CD4-positive, CD25-positive, alpha-beta regulatory T cell (primary cell): ENCODE results near the gene CTLA4. TPM values are rescaled to one million over a fixed set of nuclear protein-coding genes. Genes with fewer than 3 reads are reported as not detected.

ENCODE experiments used
- ATAC-seq, 2 donors: fragments of 150-1000 bp; cut with Tn5 transposase; one replicate each; pipeline ENCODE4 v1.10.0; 2021; ENCODE audit warnings: low read depth in 2 of 2, moderate number of reproducible peaks in 2 of 2, moderate library complexity in 1 of 2
- DNase-seq, 3 donors: peaks; one replicate each; pipeline versions ENCODE4 v3.0.0 to v3.0.0-alpha.2; 2012 to 2022; ENCODE audit warnings: mixed read lengths in 1 of 3
- H3K27ac ChIP-seq: one replicate; pipeline ENCODE4 v1.7.0; 2013; ENCODE audit warnings: mild to moderate bottlenecking, low read length; ENCODE audit not compliant: insufficient read depth, poor library complexity, severe bottlenecking
- H3K27me3 ChIP-seq: one replicate; pipeline ENCODE4 v1.7.0; 2013; ENCODE audit warnings: low read length; ENCODE audit not compliant: control insufficient read depth, insufficient read depth
- H3K36me3 ChIP-seq: one replicate; pipeline ENCODE4 v1.7.0; 2013; ENCODE audit warnings: mild to moderate bottlenecking, low read length, moderate library complexity; ENCODE audit not compliant: control insufficient read depth, insufficient read depth
- H3K4me1 ChIP-seq: 2 replicates; pipeline ENCODE4 v1.7.0; 2013; ENCODE audit warnings: mild to moderate bottlenecking, low read length; ENCODE audit not compliant: insufficient read depth, control insufficient read depth, poor library complexity, severe bottlenecking
- H3K4me3 ChIP-seq: one replicate; pipeline ENCODE4 v1.7.0; 2013; ENCODE audit warnings: low read depth, mild to moderate bottlenecking, low read length, moderate library complexity
- H3K9me3 ChIP-seq, 2 experiments: 1 replicate in 1 of 2; 2 replicates in 1 of 2; pipeline ENCODE4 v1.7.0; 2013; ENCODE audit warnings: low read length in 2 of 2, mild to moderate bottlenecking in 1 of 2, moderate library complexity in 1 of 2; ENCODE audit not compliant: control insufficient read depth in 2 of 2
- H3K27ac Mint-ChIP-seq, 3 donors: one replicate each; pipeline ENCODE4 v1.8.0; 2020 to 2022; ENCODE audit warnings: mild to moderate bottlenecking in 3 of 3, mixed read lengths in 3 of 3, moderate library complexity in 2 of 3
- H3K27me3 Mint-ChIP-seq: one replicate; pipeline ENCODE4 v1.8.0; 2022; ENCODE audit warnings: mild to moderate bottlenecking, mixed read lengths
- H3K36me3 Mint-ChIP-seq: one replicate; pipeline ENCODE4 v1.8.0; 2020; ENCODE audit warnings: mixed read lengths
- H3K4me1 Mint-ChIP-seq, 4 donors: one replicate each; pipeline ENCODE4 v1.8.0; 2020 to 2022; ENCODE audit warnings: mixed read lengths in 4 of 4, mild to moderate bottlenecking in 1 of 4
- H3K4me3 Mint-ChIP-seq, 4 donors: one replicate each; pipeline ENCODE4 v1.8.0; 2020 to 2022; ENCODE audit warnings: mild to moderate bottlenecking in 4 of 4, mixed read lengths in 4 of 4, moderate library complexity in 3 of 4
- H3K9me3 Mint-ChIP-seq, 7 donors: one replicate each; pipeline ENCODE4 v1.8.0; 2020 to 2022; ENCODE audit warnings: mixed read lengths in 7 of 7, mild to moderate bottlenecking in 3 of 7, moderate library complexity in 2 of 7
- polyA plus RNA-seq, 4 donors: library from polyadenylated mRNA; unstranded; fragments of 300-500 nt; fragmentation: Illumina TruSeq; gene quantifications; one replicate each; pipeline ENCODE4 v1.2.3, GENCODE V29; 2021
- total RNA-seq: library from RNA; stranded (reverse); gene quantifications from one replicate; pipeline ENCODE4 v1.2.3, GENCODE V29; 2022

The CTLA4 gene
- total and polyA plus RNA-seq, 5 donors from 2014 or later = 52.1 to 459 (median 56.9) TPM

GRCh38 chr2:203871371-203871983 is 3.9 kb downstream of the CTLA4 start:
- H3K4me3 ChIP-seq = peak overlapping the region; percentile 99
- DNase-seq = peak; percentile 36 to 94 (median 74)
- peaks cover 70% of the 10 kb centered on the region for H3K4me1 ChIP-seq
- peak overlapping the region; percentile 99 for H3K27ac Mint-ChIP-seq
- H3K36me3 ChIP-seq = peaks cover 55% of the 10 kb centered on the region
- no peaks in the 10 kb centered on the region for H3K27me3 ChIP-seq
- peaks cover 0 to 9% (median 0%) of the 10 kb centered on the region in 7 donors for H3K9me3 Mint-ChIP-seq
- H3K27me3 Mint-ChIP-seq = no peaks in the 10 kb centered on the region
- peak overlapping the region; percentile 96 to 100 (median 98) for H3K4me3 Mint-ChIP-seq
- peaks cover 32 to 59% (median 36%) of the 10 kb centered on the region in 4 donors for H3K4me1 Mint-ChIP-seq
- H3K27ac ChIP-seq = peak overlapping the region; percentile 95
- peaks cover 69% of the 10 kb centered on the region for H3K36me3 Mint-ChIP-seq
- ATAC-seq = peak; percentile 42 to 49
- H3K9me3 ChIP-seq = no peaks in the 10 kb centered on the region

- H3K27ac Mint-ChIP-seq = peak overlapping the region; percentile 84 to 99 (median 87)
- Histone ChIP-seq H3K27ac (peak overlapping the region; percentile 95), H3K27me3 (no peaks in the 10 kb centered on the region), H3K4me1 (peaks cover 73% of the 10 kb centered on the region), H3K9me3 (no peaks in the 10 kb centered on the region), H3K4me3 (peak overlapping the region; percentile 78), H3K36me3 (peaks cover 55% of the 10 kb centered on the region)
- H3K36me3 Mint-ChIP-seq = peaks cover 65% of the 10 kb centered on the region
- H3K4me1 Mint-ChIP-seq = peaks cover 23 to 67% (median 47%) of the 10 kb centered on the region in 4 donors
- ATAC-seq (no peak), DNase-seq (peak in 2 of 3 donors; percentile 26 to 71)
- H3K9me3 Mint-ChIP-seq = peaks cover 0 to 4% (median 0%) of the 10 kb centered on the region in 7 donors
- H3K27me3 Mint-ChIP-seq = no peaks in the 10 kb centered on the region
- H3K4me3 Mint-ChIP-seq = peak overlapping the region; percentile 51 to 97 (median 55)
Measured at GRCh38 chr2:203873461-203873860, 5.9 kb downstream of the CTLA4 start.

DNA sequence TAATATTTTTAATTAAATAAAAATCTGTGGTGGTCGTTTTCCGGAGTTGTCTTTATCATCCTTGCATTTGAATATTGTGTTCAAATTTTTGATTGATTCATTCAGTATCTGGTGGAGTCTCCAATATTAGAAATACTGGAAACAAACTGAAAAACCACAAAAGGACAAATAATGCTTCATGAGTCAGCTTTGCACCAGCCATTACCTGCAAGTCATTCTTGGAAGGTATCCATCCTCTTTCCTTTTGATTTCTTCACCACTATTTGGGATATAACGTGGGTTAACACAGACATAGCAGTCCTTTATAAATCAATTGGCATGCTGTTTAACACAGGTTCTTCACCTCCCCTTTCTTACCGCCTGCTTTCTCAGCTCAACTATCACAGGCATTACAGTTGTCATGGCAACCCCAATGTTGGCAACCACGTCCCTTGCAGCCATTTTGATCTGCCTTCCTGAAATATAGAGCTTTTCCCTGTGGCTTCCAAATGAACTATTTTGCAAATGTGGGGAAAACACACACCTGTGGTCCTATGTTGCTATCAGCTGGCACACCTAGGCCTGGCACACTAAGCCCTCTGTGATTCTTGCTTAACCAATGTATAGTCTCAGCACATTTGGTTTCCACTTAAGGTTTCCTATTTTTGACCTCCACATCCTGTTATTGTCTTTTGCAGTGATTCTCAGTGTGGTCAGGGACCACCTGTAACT is 6.5 kb downstream of the CTLA4 start:
- peaks cover 23 to 72% (median 48%) of the 10 kb centered on the region in 4 donors for H3K4me1 Mint-ChIP-seq

DNA sequence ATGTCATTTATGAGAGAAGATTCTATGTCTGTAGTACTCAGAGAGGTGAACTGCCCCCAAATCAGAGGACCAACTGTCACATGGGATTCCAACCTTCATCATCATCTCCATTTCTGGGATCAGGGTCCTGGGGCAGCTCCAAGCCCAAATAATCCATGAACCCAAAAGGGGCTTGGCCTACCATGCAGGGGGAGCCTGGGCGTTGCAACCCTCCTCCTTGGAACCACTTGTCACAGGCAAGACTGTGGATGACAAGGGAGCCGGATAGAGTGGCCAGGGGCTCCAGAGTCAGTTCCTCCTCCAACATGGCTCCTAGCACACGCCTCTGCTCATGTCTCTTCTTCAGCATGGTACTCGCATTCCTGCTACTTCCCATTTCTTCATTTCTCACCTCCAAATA is 7.9 kb downstream of the CTLA4 start:
- no peaks in the 10 kb centered on the region for H3K9me3 ChIP-seq
- peaks cover 49% of the 10 kb centered on the region for H3K36me3 Mint-ChIP-seq
- H3K27ac ChIP-seq = peak overlapping the region; percentile 95
- ATAC-seq = no peak
- H3K27me3 Mint-ChIP-seq = no peaks in the 10 kb centered on the region
- H3K4me3 ChIP-seq = no peak overlapping the region
- H3K4me1 ChIP-seq = peaks cover 89% of the 10 kb centered on the region
- H3K27me3 ChIP-seq = no peaks in the 10 kb centered on the region
- DNase-seq = peak in 1 of 3 donors; percentile 70
- H3K27ac Mint-ChIP-seq = peak overlapping the region; percentile 72 to 99 (median 85)
- H3K36me3 ChIP-seq = peaks cover 47% of the 10 kb centered on the region
- peaks cover 0 to 2% (median 0%) of the 10 kb centered on the region in 7 donors for H3K9me3 Mint-ChIP-seq
- H3K4me3 Mint-ChIP-seq = peak overlapping the region; percentile 19 to 97 (median 69)
- H3K4me1 Mint-ChIP-seq = peaks cover 23 to 72% (median 50%) of the 10 kb centered on the region in 4 donors

More for the DNA sequence above, 6.5 kb downstream of the CTLA4 start:
- Histone ChIP-seq H3K27ac (peak overlapping the region; percentile 95), H3K27me3 (no peaks in the 10 kb centered on the region), H3K4me3 (peak overlapping the region; percentile 78), H3K4me1 (peaks cover 79% of the 10 kb centered on the region), H3K36me3 (peaks cover 55% of the 10 kb centered on the region), H3K9me3 (no peaks in the 10 kb centered on the region)
- ATAC-seq = peak in 1 of 2 donors; percentile 5
- peak overlapping the region; percentile 57 to 97 (median 76) for H3K4me3 Mint-ChIP-seq
- peaks cover 0 to 4% (median 0%) of the 10 kb centered on the region in 7 donors for H3K9me3 Mint-ChIP-seq
- peak overlapping the region; percentile 72 to 99 (median 85) for H3K27ac Mint-ChIP-seq
- no peaks in the 10 kb centered on the region for H3K27me3 Mint-ChIP-seq
- peak in 2 of 3 donors; percentile 70 to 78 for DNase-seq
- H3K36me3 Mint-ChIP-seq = peaks cover 63% of the 10 kb centered on the region

DNA sequence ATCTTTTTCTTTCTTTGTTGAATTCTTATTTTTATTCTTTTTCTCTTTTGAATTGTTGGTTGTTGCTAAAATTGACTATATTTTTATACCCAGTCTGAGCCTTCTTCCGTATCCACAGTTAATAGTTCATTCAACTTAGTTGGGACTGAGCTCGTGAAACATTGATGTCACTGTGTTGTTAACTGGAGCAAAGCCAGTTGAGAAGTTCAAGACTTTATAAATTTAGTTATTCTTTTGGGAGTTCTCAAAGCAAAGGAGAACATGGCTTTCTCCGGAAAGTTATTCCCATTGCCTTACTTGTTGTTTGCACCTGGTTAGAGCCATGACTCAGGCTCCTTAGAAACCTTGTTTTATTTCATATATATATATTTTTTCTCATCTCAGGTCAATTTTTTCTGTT is 8.8 kb downstream of the CTLA4 start:
- peak overlapping the region; percentile 95 for H3K27ac ChIP-seq
- H3K4me3 ChIP-seq = peak overlapping the region; percentile 54
- Mint-ChIP-seq H3K27me3 (no peaks in the 10 kb centered on the region), H3K27ac (peak overlapping the region; percentile 85 to 99 (median 89)), H3K9me3 (peaks cover 0 to 2% (median 0%) of the 10 kb centered on the region in 7 donors), H3K4me1 (peaks cover 18 to 71% (median 51%) of the 10 kb centered on the region in 4 donors), H3K36me3 (peaks cover 43% of the 10 kb centered on the region), H3K4me3 (peak overlapping the region in 3 of 4 donors; percentile 19 to 97 (median 24))
- H3K4me1 ChIP-seq = peaks cover 85% of the 10 kb centered on the region
- no peaks in the 10 kb centered on the region for H3K9me3 ChIP-seq
- H3K36me3 ChIP-seq = peaks cover 39% of the 10 kb centered on the region
- ATAC-seq = no peak
- no peak for DNase-seq
- no peaks in the 10 kb centered on the region for H3K27me3 ChIP-seq

GRCh38 chr2:203878063-203878462 is 10.5 kb downstream of the CTLA4 start:
- peaks cover 26% of the 10 kb centered on the region for H3K36me3 Mint-ChIP-seq
- H3K4me1 Mint-ChIP-seq = peaks cover 5 to 64% (median 51%) of the 10 kb centered on the region in 4 donors
- no peaks in the 10 kb centered on the region for H3K27me3 ChIP-seq
- peaks cover 21% of the 10 kb centered on the region for H3K36me3 ChIP-seq
- peak overlapping the region; percentile 12 to 97 (median 48) for H3K4me3 Mint-ChIP-seq
- H3K27ac ChIP-seq = peak overlapping the region; percentile 10
- ATAC-seq = peak in 1 of 2 donors; percentile 11
- H3K4me3 ChIP-seq = no peak overlapping the region
- peak overlapping the region; percentile 68 to 81 (median 77) for H3K27ac Mint-ChIP-seq
- no peaks in the 10 kb centered on the region for H3K9me3 ChIP-seq
- peaks cover 0 to 2% (median 0%) of the 10 kb centered on the region in 7 donors for H3K9me3 Mint-ChIP-seq
- H3K27me3 Mint-ChIP-seq = no peaks in the 10 kb centered on the region
- no peak for DNase-seq
- peaks cover 75% of the 10 kb centered on the region for H3K4me1 ChIP-seq

- DNase-seq (peak in 1 of 3 donors; percentile 49), ATAC-seq (no peak)
Measured at GRCh38 chr2:203880557-203881125, 13.1 kb downstream of the CTLA4 start.

More at GRCh38 chr2:203880557-203881125, 13.1 kb downstream of the CTLA4 start:
- Mint-ChIP-seq H3K4me3 (no peak overlapping the region), H3K4me1 (peaks cover 18 to 46% (median 36%) of the 10 kb centered on the region in 4 donors), H3K9me3 (no peaks in the 10 kb centered on the region), H3K27me3 (no peaks in the 10 kb centered on the region), H3K36me3 (peaks cover 3% of the 10 kb centered on the region), H3K27ac (no peak overlapping the region)
- H3K27ac ChIP-seq = no peak overlapping the region
- H3K27me3 ChIP-seq = no peaks in the 10 kb centered on the region
- no peak overlapping the region for H3K4me3 ChIP-seq
- peaks cover 64% of the 10 kb centered on the region for H3K4me1 ChIP-seq
- H3K9me3 ChIP-seq = no peaks in the 10 kb centered on the region
- H3K36me3 ChIP-seq = no peaks in the 10 kb centered on the region
